ENCODE data around the gene LYRM9. TPM values are rescaled to one million over a fixed set of nuclear protein-coding genes. Genes with fewer than 3 reads are reported as not detected.
"Not testable (repeated sequence)": the region's sequence is repeated elsewhere in the genome, so short reads cannot be mapped to it uniquely, and the experiment has no call there.

Gene LYRM9
- total RNA-seq, 1 donor from 2014 or later: 9.6 TPM

GRCh38 chr17:27834571-27834970 is 58.6 kb downstream of the LYRM9 start:
- peaks cover 4% of the 10 kb centered on the region for H3K27me3 Mint-ChIP-seq
- no peaks in the 10 kb centered on the region for H3K36me3 Mint-ChIP-seq
- TF ChIP-seq CTCF (conservative IDR thresholded peaks at IDR 0.05): no peak
- DNase-seq (ENCODE audit: extremely low spot score, unreplicated experiment): no peak
- no peaks in the 10 kb centered on the region for H3K9me3 Mint-ChIP-seq
- H3K4me3 Mint-ChIP-seq: no peak overlapping the region
- H3K27ac Mint-ChIP-seq: no peak overlapping the region
- no peaks in the 10 kb centered on the region for H3K4me1 Mint-ChIP-seq (ENCODE audit: unreplicated experiment)

GRCh38 chr17:27832831-27833230 is 60.3 kb downstream of the LYRM9 start:
- Mint-ChIP-seq H3K4me1 (ENCODE audit: unreplicated experiment) (no peaks in the 10 kb centered on the region), H3K36me3 (no peaks in the 10 kb centered on the region), H3K27ac (no peak overlapping the region), H3K27me3 (peaks cover 10% of the 10 kb centered on the region), H3K4me3 (no peak overlapping the region), H3K9me3 (no peaks in the 10 kb centered on the region)
- TF ChIP-seq CTCF (conservative IDR thresholded peaks at IDR 0.05): no peak
- DNase-seq (ENCODE audit: extremely low spot score, unreplicated experiment): no peak

GRCh38 chr17:27829888-27830287 is 63.3 kb downstream of the LYRM9 start:
- not testable (repeated sequence) for H3K36me3 Mint-ChIP-seq; H3K4me3 Mint-ChIP-seq; H3K27ac Mint-ChIP-seq; DNase-seq (ENCODE audit: extremely low spot score, unreplicated experiment); H3K4me1 Mint-ChIP-seq (ENCODE audit: unreplicated experiment); H3K9me3 Mint-ChIP-seq
- H3K27me3 Mint-ChIP-seq: peaks cover 10% of the 10 kb centered on the region

GRCh38 chr17:27829143-27829711 is 63.9 kb downstream of the LYRM9 start:
- not testable (repeated sequence) for H3K36me3 Mint-ChIP-seq; H3K9me3 Mint-ChIP-seq; H3K4me3 Mint-ChIP-seq; DNase-seq (ENCODE audit: extremely low spot score, unreplicated experiment); H3K27ac Mint-ChIP-seq; H3K4me1 Mint-ChIP-seq (ENCODE audit: unreplicated experiment)
- H3K27me3 Mint-ChIP-seq: peaks cover 10% of the 10 kb centered on the region

Other genes starting within 250 kb of the LYRM9 start
- gene NOS2, start 92.8 kb downstream of the LYRM9 start, total RNA-seq (ENCODE audit: low replicate concordance): 1.1 and 7.6 TPM in 2 replicates
- 25.4 and 26.2 TPM in 2 replicates for gene NLK, start 149.3 kb upstream of the LYRM9 start, total RNA-seq (ENCODE audit: low replicate concordance)